ENCODE measurements around the gene SETD2. TPM values are rescaled to one million over a fixed set of nuclear protein-coding genes. Genes with fewer than 3 reads are reported as not detected.
A peak's percentile ranks its signal among the peaks of the same experiment; 100 is the strongest.

The SETD2 gene
- total RNA-seq, 2 experiments from 2014 or later, result 87.3 to 87.4 TPM

GRCh38 chr3:47108546-47108945 is 55.4 kb downstream of the SETD2 start:
- H3K9me3 ChIP-seq (ENCODE audit: control insufficient read depth in 1 of 2, insufficient read depth in 1 of 2, low read length in 2 of 2), result no peaks in the 10 kb centered on the region
- intact Hi-C loops (cut with DNase I, micrococcal nuclease), result no loop called here
- ATAC-seq (ENCODE audit: poor library complexity), result no peak
- H3K4me3 Mint-ChIP-seq, result no peak overlapping the region
- no peaks in the 10 kb centered on the region for H3K27me3 Mint-ChIP-seq
- TF ChIP-seq CTCF (IDR thresholded peaks at IDR 0.05), result no peak
- no peak for DNase-seq
- no peak overlapping the region for H3K27ac Mint-ChIP-seq
- H3K9me3 Mint-ChIP-seq, result no peaks in the 10 kb centered on the region
- H3K4me1 Mint-ChIP-seq (ENCODE audit: low read depth), result peaks cover 10% of the 10 kb centered on the region
- no peaks in the 10 kb centered on the region for H3K27me3 ChIP-seq (ENCODE audit: control insufficient read depth in 1 of 2, insufficient read depth in 2 of 2, low read length in 2 of 2)
- H3K36me3 Mint-ChIP-seq (ENCODE audit: low read depth), result peaks cover 71% of the 10 kb centered on the region
- peaks cover 55% of the 10 kb centered on the region for H3K36me3 ChIP-seq (ENCODE audit: insufficient read depth, low read length)
- ChIA-PET CTCF (interaction anchor here (1.2 kb wide), 1 partner anchor 12 kb away, joined by 3 read pairs; no protein-coding TSS in a partner anchor), POLR2A (interaction anchor here (1.0 to 1.2 kb wide), 2 partner anchors 8 to 56 kb away, joined by 3 read pairs; partner anchors contain the start of gene SETD2)
- H3K4me1 ChIP-seq (ENCODE audit: insufficient read depth, low read length), result no peaks in the 10 kb centered on the region
- no peak overlapping the region for H3K4me3 ChIP-seq (ENCODE audit: low read length)
- no peak overlapping the region for H3K27ac ChIP-seq (ENCODE audit: low read depth in 1 of 2, low read length in 2 of 2)

GRCh38 chr3:47104259-47104658 is 59.7 kb downstream of the SETD2 start:
- no peaks in the 10 kb centered on the region for H3K27me3 ChIP-seq (ENCODE audit: control insufficient read depth in 1 of 2, insufficient read depth in 2 of 2, low read length in 2 of 2)
- H3K36me3 Mint-ChIP-seq (ENCODE audit: low read depth), result peaks cover 70% of the 10 kb centered on the region
- peaks cover 4% of the 10 kb centered on the region for H3K4me1 Mint-ChIP-seq (ENCODE audit: low read depth)
- no peaks in the 10 kb centered on the region for H3K4me1 ChIP-seq (ENCODE audit: insufficient read depth, low read length)
- CTCF ChIA-PET, result interaction anchor here (0.7 kb wide), 1 partner anchor 9 kb away, joined by 3 read pairs; no protein-coding TSS in a partner anchor
- intact Hi-C loops (cut with DNase I, micrococcal nuclease), result no loop called here
- DNase-seq (no peak), ATAC-seq (ENCODE audit: poor library complexity) (no peak)
- no peak overlapping the region for H3K4me3 ChIP-seq (ENCODE audit: low read length)
- H3K9me3 Mint-ChIP-seq, result no peaks in the 10 kb centered on the region
- H3K4me3 Mint-ChIP-seq, result no peak overlapping the region
- no peaks in the 10 kb centered on the region for H3K27me3 Mint-ChIP-seq
- H3K27ac Mint-ChIP-seq, result no peak overlapping the region
- TF ChIP-seq CTCF (IDR thresholded peaks at IDR 0.05), result no peak
- no peak overlapping the region for H3K27ac ChIP-seq (ENCODE audit: low read depth in 1 of 2, low read length in 2 of 2)
- H3K36me3 ChIP-seq (ENCODE audit: insufficient read depth, low read length), result peaks cover 57% of the 10 kb centered on the region
- POLR2A ChIA-PET, result no interaction called here
- H3K9me3 ChIP-seq (ENCODE audit: control insufficient read depth in 1 of 2, insufficient read depth in 1 of 2, low read length in 2 of 2), result no peaks in the 10 kb centered on the region

- H3K4me1 ChIP-seq (ENCODE audit: insufficient read depth, low read length), result no peaks in the 10 kb centered on the region
- ATAC-seq (ENCODE audit: poor library complexity) (no peak), DNase-seq (no peak)
- H3K4me3 Mint-ChIP-seq, result no peak overlapping the region
- H3K4me3 ChIP-seq (ENCODE audit: low read length), result no peak overlapping the region
- no peaks in the 10 kb centered on the region for H3K9me3 Mint-ChIP-seq
- peak overlapping the region; percentile 55 for H3K27ac Mint-ChIP-seq
- CTCF ChIA-PET, result interaction anchor here (0.7 kb wide), 1 partner anchor 8 kb away, joined by 3 read pairs; no protein-coding TSS in a partner anchor
- peaks cover 67% of the 10 kb centered on the region for H3K36me3 Mint-ChIP-seq (ENCODE audit: low read depth)
- no peaks in the 10 kb centered on the region for H3K27me3 Mint-ChIP-seq
- intact Hi-C loops (cut with DNase I, micrococcal nuclease), result no loop called here
- H3K27ac ChIP-seq (ENCODE audit: low read depth in 1 of 2, low read length in 2 of 2), result no peak overlapping the region
- POLR2A ChIA-PET, result no interaction called here
- no peaks in the 10 kb centered on the region for H3K9me3 ChIP-seq (ENCODE audit: control insufficient read depth in 1 of 2, insufficient read depth in 1 of 2, low read length in 2 of 2)
- H3K4me1 Mint-ChIP-seq (ENCODE audit: low read depth), result peaks cover 4% of the 10 kb centered on the region
- H3K27me3 ChIP-seq (ENCODE audit: control insufficient read depth in 1 of 2, insufficient read depth in 2 of 2, low read length in 2 of 2), result no peaks in the 10 kb centered on the region
- H3K36me3 ChIP-seq (ENCODE audit: insufficient read depth, low read length), result peaks cover 58% of the 10 kb centered on the region
- no peak for TF ChIP-seq CTCF (IDR thresholded peaks at IDR 0.05)
Observed at GRCh38 chr3:47103619-47104018, 60.3 kb downstream of the SETD2 start.

Measured in CD4-positive, alpha-beta T cell (primary cell).